Choroid plexus epithelial cell (primary cell): ENCODE measurements around the gene PLPP3.
A peak's percentile ranks its signal among the peaks of the same experiment; 100 is the strongest.

ENCODE experiments used
- DNase-seq: peaks from one replicate; pipeline ENCODE4 v3.0.0-alpha.2; 2010; ENCODE audit warnings: low read depth
- H3K4me3 ChIP-seq: 2 replicates; pipeline ENCODE4 v1.5.1; 2011; ENCODE audit warnings: low read depth, mild to moderate bottlenecking, control low read depth, low read length, moderate library complexity
- TF ChIP-seq, protein P1 (sequence below): conservative IDR thresholded peaks from 2 replicates; pipeline ENCODE4 v1.5.1; 2011; ENCODE audit warnings: low read depth, mild to moderate bottlenecking, control low read depth, inconsistent platforms, low read length, moderate library complexity

PLPP3 gene

DNA sequence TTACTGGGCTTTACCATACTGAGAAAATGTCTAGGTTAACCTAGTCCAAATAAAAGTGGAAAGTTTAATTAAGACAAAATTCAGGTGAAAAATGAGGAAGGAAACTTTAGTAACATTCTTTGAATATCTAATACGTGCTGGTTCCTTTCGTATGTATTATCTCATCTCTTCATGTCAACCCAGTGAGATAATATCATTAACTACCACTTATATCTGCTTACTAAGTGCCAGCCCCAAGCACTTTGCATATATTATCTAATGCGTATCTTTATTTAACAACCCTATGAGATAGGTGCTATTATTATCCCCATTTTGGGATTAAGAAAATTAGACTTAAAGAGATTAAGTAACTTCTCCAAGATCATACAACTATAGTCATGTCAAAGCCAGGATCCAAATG is 12.5 kb upstream of the PLPP3 start:
- H3K4me3 ChIP-seq = no peak overlapping the region
- DNase-seq = no peak
- TF ChIP-seq, protein P1, sequence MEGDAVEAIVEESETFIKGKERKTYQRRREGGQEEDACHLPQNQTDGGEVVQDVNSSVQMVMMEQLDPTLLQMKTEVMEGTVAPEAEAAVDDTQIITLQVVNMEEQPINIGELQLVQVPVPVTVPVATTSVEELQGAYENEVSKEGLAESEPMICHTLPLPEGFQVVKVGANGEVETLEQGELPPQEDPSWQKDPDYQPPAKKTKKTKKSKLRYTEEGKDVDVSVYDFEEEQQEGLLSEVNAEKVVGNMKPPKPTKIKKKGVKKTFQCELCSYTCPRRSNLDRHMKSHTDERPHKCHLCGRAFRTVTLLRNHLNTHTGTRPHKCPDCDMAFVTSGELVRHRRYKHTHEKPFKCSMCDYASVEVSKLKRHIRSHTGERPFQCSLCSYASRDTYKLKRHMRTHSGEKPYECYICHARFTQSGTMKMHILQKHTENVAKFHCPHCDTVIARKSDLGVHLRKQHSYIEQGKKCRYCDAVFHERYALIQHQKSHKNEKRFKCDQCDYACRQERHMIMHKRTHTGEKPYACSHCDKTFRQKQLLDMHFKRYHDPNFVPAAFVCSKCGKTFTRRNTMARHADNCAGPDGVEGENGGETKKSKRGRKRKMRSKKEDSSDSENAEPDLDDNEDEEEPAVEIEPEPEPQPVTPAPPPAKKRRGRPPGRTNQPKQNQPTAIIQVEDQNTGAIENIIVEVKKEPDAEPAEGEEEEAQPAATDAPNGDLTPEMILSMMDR = no peak

DNA sequence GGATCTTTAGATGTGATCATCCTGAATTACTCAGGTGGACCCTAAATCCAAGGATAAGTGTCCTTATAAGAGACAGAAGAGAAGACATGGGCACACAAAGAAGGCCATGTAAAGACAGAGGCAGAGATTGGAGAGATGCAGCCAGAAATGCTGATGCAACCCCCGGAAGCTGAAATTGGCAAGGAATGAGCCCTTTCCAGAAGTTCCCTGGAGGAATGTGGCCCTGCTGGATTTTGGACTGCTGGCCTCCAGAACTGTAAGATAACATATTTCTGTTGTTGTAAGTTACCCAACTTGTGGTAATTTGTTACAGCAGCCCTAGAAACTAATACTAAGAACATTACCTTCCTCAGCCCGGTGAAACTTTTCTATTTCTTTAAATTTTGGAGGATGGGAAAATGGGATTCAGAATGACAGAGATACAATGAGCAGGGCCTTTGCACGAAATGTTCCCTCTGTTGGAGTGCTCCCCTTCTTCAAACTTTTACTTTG is 11.2 kb upstream of the PLPP3 start:
- TF ChIP-seq, protein P1 = no peak
- DNase-seq = peak; percentile 25
- no peak overlapping the region for H3K4me3 ChIP-seq

DNA sequence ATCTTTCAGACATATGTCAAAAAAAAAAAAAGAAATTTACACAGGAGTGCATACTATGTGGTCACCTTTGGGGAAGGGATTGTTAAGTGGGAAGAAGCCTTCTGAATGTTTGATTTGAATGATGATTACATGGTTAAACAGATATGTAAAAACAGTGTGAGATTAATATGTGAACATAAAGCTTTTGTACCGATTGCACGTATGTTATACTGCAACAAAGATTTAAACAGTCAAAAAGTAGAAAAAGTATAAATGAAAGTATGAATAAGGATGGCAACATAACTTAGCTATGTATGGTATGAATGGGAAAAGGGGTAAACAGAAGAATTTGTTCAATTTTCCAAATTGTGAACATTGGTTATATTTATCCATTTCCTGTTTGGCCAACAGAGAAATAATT is 10.0 kb upstream of the PLPP3 start:
- DNase-seq = no peak

DNA sequence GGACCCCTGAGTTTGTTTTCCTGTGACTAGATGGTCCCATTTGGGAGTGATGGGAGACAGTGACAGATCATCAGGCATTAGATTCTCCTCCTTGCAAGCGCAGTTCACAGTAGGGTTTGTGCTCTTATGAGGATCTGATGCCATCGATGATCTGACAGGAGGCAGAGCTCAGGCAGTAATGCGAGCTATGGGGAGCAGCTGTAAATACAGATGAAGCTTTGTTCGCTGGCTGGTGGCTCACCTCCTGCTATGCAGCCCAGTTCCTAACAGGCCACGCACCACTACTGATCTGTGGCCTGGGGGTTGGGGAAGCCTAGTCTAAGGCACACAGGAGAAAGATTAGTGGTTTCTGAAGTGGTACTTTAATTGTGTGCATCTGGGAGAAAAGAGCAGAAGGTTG is 7.1 kb upstream of the PLPP3 start:
- TF ChIP-seq, protein P1 = no peak
- H3K4me3 ChIP-seq = no peak overlapping the region
- no peak for DNase-seq

More for the DNA sequence above, 10.0 kb upstream of the PLPP3 start:
- H3K4me3 ChIP-seq = no peak overlapping the region
- TF ChIP-seq, protein P1 = no peak

DNA sequence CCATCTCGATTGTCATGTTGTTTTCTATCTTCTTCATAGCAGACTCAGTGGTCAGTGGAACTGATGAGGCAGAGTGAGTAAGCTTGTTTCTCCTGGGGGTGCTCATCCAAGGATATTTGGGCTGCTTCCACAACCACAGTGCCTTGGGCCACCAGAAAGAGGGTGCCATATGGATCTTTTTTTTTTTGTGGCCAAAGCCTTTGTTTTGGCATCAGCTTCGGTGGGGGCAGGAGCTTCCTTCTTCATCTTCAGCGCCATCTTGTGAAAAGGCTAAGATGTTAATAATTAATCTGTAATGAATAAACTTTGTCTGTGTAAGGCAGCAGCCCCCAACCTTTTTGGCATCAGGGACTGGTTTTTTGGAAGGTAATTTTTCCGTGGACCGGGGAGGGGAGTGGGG is 6.6 kb upstream of the PLPP3 start:
- no peak for DNase-seq
- no peak overlapping the region for H3K4me3 ChIP-seq
- TF ChIP-seq, protein P1 = no peak

DNA sequence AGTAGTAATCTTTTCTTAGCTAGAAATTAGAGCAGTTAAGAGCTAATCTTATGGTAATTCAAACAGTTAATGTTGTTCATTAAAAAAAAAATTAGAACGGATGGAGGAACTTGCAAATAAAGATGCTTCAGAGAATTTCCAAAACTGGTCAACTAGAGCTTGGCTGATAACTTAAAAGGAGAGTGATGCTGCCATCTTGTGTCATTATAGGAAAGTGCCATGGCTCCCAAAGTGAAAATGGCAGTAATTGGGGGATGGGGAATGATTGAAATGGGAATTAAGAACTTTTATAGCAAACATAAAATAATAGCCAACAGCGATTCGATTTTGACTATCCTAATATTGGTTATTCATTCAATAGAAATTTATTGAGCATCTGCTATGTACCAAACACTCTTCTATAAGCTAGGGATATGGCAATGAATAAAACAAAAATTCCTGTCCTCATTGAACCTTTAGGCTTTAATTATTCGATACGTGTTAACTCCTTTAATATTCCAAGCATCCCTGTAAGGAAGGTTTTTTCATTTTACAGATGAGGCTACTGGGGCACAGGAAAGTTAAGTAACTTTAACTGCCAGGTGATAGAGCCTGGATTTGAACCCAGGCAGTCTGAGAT is 5.7 kb upstream of the PLPP3 start:
- DNase-seq = peak; percentile 83
- H3K4me3 ChIP-seq = no peak overlapping the region
- TF ChIP-seq, protein P1 = peak; percentile 80

DNA sequence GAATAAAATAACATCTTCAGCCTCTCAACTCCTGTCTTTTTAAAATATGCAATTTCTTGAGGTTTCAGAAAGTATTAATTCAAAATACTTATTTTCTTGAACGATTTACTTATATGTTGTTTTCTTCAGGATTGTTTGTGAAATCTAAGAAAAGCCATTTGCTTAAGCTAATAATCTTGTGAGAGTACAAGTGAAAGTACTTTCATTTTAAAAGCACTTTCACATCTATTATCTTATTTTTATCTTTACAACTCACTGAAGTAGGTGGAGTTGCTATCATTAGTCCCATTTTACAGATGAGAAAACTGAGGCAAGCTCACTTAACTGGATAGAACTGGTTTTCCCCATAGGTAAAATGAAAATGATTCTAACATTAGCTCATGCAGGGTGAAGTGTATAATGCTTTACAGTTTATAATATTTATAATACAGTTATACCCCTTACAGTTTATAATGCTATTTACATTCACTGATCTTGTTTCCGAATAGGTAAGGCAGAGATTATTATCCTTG is 4.7 kb upstream of the PLPP3 start:
- TF ChIP-seq, protein P1 = no peak
- H3K4me3 ChIP-seq = no peak overlapping the region
- no peak for DNase-seq
